A549 (cell line): ENCODE results near the gene IRF5. TPM values are rescaled to one million over a fixed set of nuclear protein-coding genes. Genes with fewer than 3 reads are reported as not detected.

Source experiments
- ATAC-seq, 2 experiments: fragments of 200-7000 bp in 1 of 2; fragments of >200 bp in 1 of 2; cut with Nextera tagmentation in 1 of 2; cut with Tn5 transposase in 1 of 2; 3 replicates each; pipeline versions ENCODE4 v1.8.0 to v1.9.1; 2018 to 2020; ENCODE audit warnings: mild to moderate bottlenecking in 1 of 2, moderate library complexity in 1 of 2
- CTCF ChIA-PET: fragments of 300-600 bp; sonication (Branson Sonifier 250); formaldehyde crosslinking; extraction: SDS; loops from one replicate; lab custom pipeline; 2021; ENCODE audit warnings: antibody characterized with exemption, inconsistent platforms; lab: Yijun Ruan, JAX
- POLR2A ChIA-PET: fragments of 350-600 bp; formaldehyde crosslinking; extraction: SDS; loops from one replicate; lab custom pipeline; 2021; ENCODE audit warnings: antibody characterized with exemption, inconsistent platforms; lab: Yijun Ruan, JAX
- DNase-seq, 2 experiments: peaks; one replicate each; pipeline versions ENCODE4 v3.0.0 to v3.0.0-alpha.2; 2011 to 2016; ENCODE audit warnings: low read depth in 1 of 2, low spot score in 1 of 2
- FAIRE-seq: peaks from 2 replicates; lab custom pipeline; 2011; peaks lifted over from hg19 to GRCh38; lab: Jason Lieb, UNC
- H3K27ac ChIP-seq, 2 experiments: fragments of >200 bp; sonication (Bioruptor Twin); formaldehyde crosslinking; 3 replicates each; pipeline ENCODE4 v1.5.1; 2016 to 2017
- H3K4me1 ChIP-seq: fragments of >200 bp; sonication (Bioruptor Twin); formaldehyde crosslinking; 3 replicates; pipeline ENCODE4 v1.6.1; 2016
- H3K4me2 ChIP-seq: fragments of >200 bp; sonication (Bioruptor Twin); formaldehyde crosslinking; 3 replicates; pipeline ENCODE4 v1.6.1; 2016
- H3K4me3 ChIP-seq: fragments of >200 bp; sonication (Bioruptor Twin); formaldehyde crosslinking; 3 replicates; pipeline ENCODE4 v1.5.1; 2016
- H3K9me3 ChIP-seq: fragments of >200 bp; sonication (Bioruptor Twin); formaldehyde crosslinking; 3 replicates; pipeline ENCODE4 v1.6.1; 2016
- ATOH8 ChIP-seq: fragments of 250-450 bp; sonication (Bioruptor Pico); IDR thresholded peaks from 2 replicates; pipeline ENCODE4 v1.5.0; 2020; ENCODE audit warnings: low read depth, mild to moderate bottlenecking, moderate library complexity
- CBX2 ChIP-seq: fragments of 200-600 bp; sonication (generic); IDR thresholded peaks from 2 replicates; pipeline ENCODE4 v1.6.1; 2016; ENCODE audit warnings: low read depth, mild to moderate bottlenecking, borderline replicate concordance
- CHD4 ChIP-seq: fragments of 200-600 bp; sonication (generic); IDR thresholded peaks from 2 replicates; pipeline ENCODE4 v1.6.1; 2016; ENCODE audit warnings: antibody characterized with exemption, mild to moderate bottlenecking, borderline replicate concordance
- E2F6 ChIP-seq: IDR thresholded peaks from 2 replicates; pipeline ENCODE4 v1.6.1; 2012; ENCODE audit warnings: low read depth, borderline replicate concordance
- FOSB ChIP-seq: fragments of 250-450 bp; sonication (Bioruptor Pico); IDR thresholded peaks from 2 replicates; pipeline ENCODE4 v1.5.0; 2020; ENCODE audit warnings: mild to moderate bottlenecking, moderate library complexity
- FOSL2 ChIP-seq, 2 experiments: fragments of 450-650 bp in 1 of 2; fragments of >200 bp in 1 of 2; sonication (Bioruptor Twin) in 1 of 2; formaldehyde crosslinking; IDR thresholded peaks; 2 replicates each; pipeline versions ENCODE4 v1.5.0 to v1.6.1; 2016 to 2020; ENCODE audit warnings: mild to moderate bottlenecking in 1 of 2, moderate library complexity in 1 of 2
- FOXS1 ChIP-seq: fragments of 250-450 bp; sonication (Bioruptor Pico); IDR thresholded peaks from 2 replicates; pipeline ENCODE4 v1.5.0; 2020; ENCODE audit warnings: mild to moderate bottlenecking, moderate library complexity
- HDAC2 ChIP-seq: fragments of 200-600 bp; sonication (generic); IDR thresholded peaks from 2 replicates; pipeline ENCODE4 v1.6.1; 2016
- HMGXB4 ChIP-seq: fragments of 250-450 bp; sonication (Bioruptor Pico); IDR thresholded peaks from 2 replicates; pipeline ENCODE4 v1.5.0; 2021; ENCODE audit warnings: mild to moderate bottlenecking, moderate library complexity, borderline replicate concordance
- HOXB13 ChIP-seq: fragments of 250-450 bp; sonication (Bioruptor Pico); IDR thresholded peaks from 2 replicates; pipeline ENCODE4 v1.5.0; 2020; ENCODE audit warnings: low read depth, mild to moderate bottlenecking, moderate library complexity
- JUN ChIP-seq, 2 experiments: fragments of >200 bp; sonication (Bioruptor Twin); formaldehyde crosslinking; IDR thresholded peaks; 2 replicates in 1 of 2; 3 replicates in 1 of 2; pipeline ENCODE4 v1.6.1; 2016 to 2017
- JUNB ChIP-seq: fragments of >200 bp; sonication (Bioruptor Twin); formaldehyde crosslinking; IDR thresholded peaks from 2 replicates; pipeline ENCODE4 v1.6.1; 2016
- MAFK ChIP-seq: fragments of 450-650 bp; IDR thresholded peaks from 2 replicates; pipeline ENCODE4 v1.6.1; 2014; ENCODE audit not compliant: partially characterized antibody
- MAX ChIP-seq: IDR thresholded peaks from 2 replicates; pipeline ENCODE4 v1.6.1; 2012
- NFE2L2 ChIP-seq: fragments of 150-350 bp; conservative IDR thresholded peaks from 2 replicates; pipeline ENCODE4 v1.6.1; 2014; ENCODE audit warnings: low read length
- PBX3 ChIP-seq: IDR thresholded peaks from 2 replicates; pipeline ENCODE4 v1.6.1; 2012
- PHF8 ChIP-seq: fragments of 200-600 bp; sonication (generic); IDR thresholded peaks from 2 replicates; pipeline ENCODE4 v1.6.1; 2016; ENCODE audit warnings: low read depth, mild to moderate bottlenecking, antibody characterized with exemption, moderate library complexity, borderline replicate concordance
- POLR2A ChIP-seq: IDR thresholded peaks from 2 replicates; pipeline ENCODE4 v1.6.1; 2012; ENCODE audit warnings: mild to moderate bottlenecking, low read length
- RCOR1 ChIP-seq: fragments of 150-350 bp; IDR thresholded peaks from 2 replicates; pipeline ENCODE4 v1.6.1; 2014; ENCODE audit warnings: antibody characterized with exemption, low read length, low read depth
- REST ChIP-seq: fragments of 200-600 bp; sonication (generic); IDR thresholded peaks from 2 replicates; pipeline ENCODE4 v1.6.1; 2016; ENCODE audit warnings: antibody characterized with exemption, mild to moderate bottlenecking, moderate library complexity
- TFCP2L1 ChIP-seq: fragments of 250-450 bp; sonication (Bioruptor Pico); IDR thresholded peaks from 2 replicates; pipeline ENCODE4 v1.5.0; 2021; ENCODE audit warnings: mild to moderate bottlenecking
- USF2 ChIP-seq: fragments of 450-650 bp; IDR thresholded peaks from 2 replicates; pipeline ENCODE4 v1.6.1; 2014; ENCODE audit warnings: antibody characterized with exemption
- ZC3H11A ChIP-seq: fragments of 450-650 bp; IDR thresholded peaks from 2 replicates; pipeline ENCODE4 v1.6.1; 2014; ENCODE audit warnings: antibody characterized with exemption, mild to moderate bottlenecking
- ZFP36 ChIP-seq: fragments of 450-650 bp; IDR thresholded peaks from 2 replicates; pipeline ENCODE4 v1.6.1; 2014; ENCODE audit warnings: borderline replicate concordance; ENCODE audit not compliant: partially characterized antibody
- ZSCAN20 ChIP-seq: fragments of 250-450 bp; sonication (Bioruptor Pico); IDR thresholded peaks from 2 replicates; pipeline ENCODE4 v1.8.0; 2022; ENCODE audit warnings: mild to moderate bottlenecking, moderate library complexity
- WGBS: methylation state at CpG from one replicate; pipeline ENCODE4 v1.1.6; 2017; ENCODE audit errors: missing lambda C conversion rate; 5-methylcytosine and 5-hydroxymethylcytosine counted together
- polyA plus RNA-seq, 4 experiments: library from polyadenylated mRNA; depleted of rRNA in 3 of 4; stranded (reverse); fragments of >200 nt; fragmentation: RNase III in 1 of 4; extraction: RNeasy Plus Mini Kit Qiagen cat#74134 plus additional on column Dnase treatment in 1 of 4; gene quantifications; 2 replicates in 3 of 4; 3 replicates in 1 of 4; pipeline ENCODE4 v1.2.3, GENCODE V29; 2011 to 2017

The IRF5 gene
- polyA plus RNA-seq, 2 of the 4 experiments (the other 2 are of a cell fraction): 5.5 to 8.7 TPM

- DNase-seq: no peak
- 43% methylated on average over 4 of the region's 5 CpGs for WGBS
- Histone ChIP-seq H3K4me2 (no peak overlapping the region), H3K4me3 (no peak overlapping the region), H3K4me1 (peaks cover 16% of the 10 kb centered on the region; the same call in 1 of the 3 replicates), H3K27ac (no peak overlapping the region), H3K9me3 (no peaks in the 10 kb centered on the region)
- no peak for FAIRE-seq
- ChIA-PET CTCF (interaction anchor here (1.0 to 1.5 kb wide), 3 partner anchors 182 to 305 kb away, joined by 3 read pairs; no protein-coding TSS in a partner anchor), POLR2A (no interaction called here)
- TF ChIP-seq CHD4: no peak
- no peak for TF ChIP-seq PHF8
- no peak for TF ChIP-seq ZSCAN20 (CRISPR knock-in tag)
- no peak for TF ChIP-seq REST
- TF ChIP-seq USF2: no peak
- TF ChIP-seq HDAC2: no peak
- TF ChIP-seq ZFP36: no peak
- TF ChIP-seq CBX2: no peak
- no peak for TF ChIP-seq PBX3
- TF ChIP-seq POLR2A: no peak
- no peak for TF ChIP-seq TFCP2L1
- TF ChIP-seq FOSB (CRISPR knock-in tag): no peak
- TF ChIP-seq MAFK: no peak
- TF ChIP-seq NFE2L2: no peak
- TF ChIP-seq ATOH8 (CRISPR knock-in tag): no peak
- TF ChIP-seq FOXS1 (CRISPR knock-in tag): no peak
- no peak for TF ChIP-seq HOXB13 (CRISPR knock-in tag)
- TF ChIP-seq JUN (IDR thresholded peaks at IDR 0.05): no peak
- ATAC-seq: no peak
Measured at GRCh38 chr7:128906001-128906765, 31.5 kb upstream of the IRF5 start.

- ChIA-PET POLR2A (no interaction called here), CTCF (interaction anchor here (1.0 to 1.5 kb wide), 3 partner anchors 181 to 304 kb away, joined by 3 read pairs; no protein-coding TSS in a partner anchor)
- Histone ChIP-seq H3K27ac (no peak overlapping the region), H3K4me2 (no peak overlapping the region), H3K4me3 (no peak overlapping the region), H3K9me3 (no peaks in the 10 kb centered on the region), H3K4me1 (peaks cover 16% of the 10 kb centered on the region; the same call in 1 of the 3 replicates)
- DNase-seq: no peak
- no peak for ATAC-seq
- WGBS: 36% methylated on average over 13 of the region's 19 CpGs
- FAIRE-seq: no peak
- TF ChIP-seq E2F6 (no peak), JUNB (no peak), ATOH8 (CRISPR knock-in tag) (no peak), ZSCAN20 (CRISPR knock-in tag) (no peak), TFCP2L1 (no peak), ZC3H11A (no peak), RCOR1 (no peak), MAX (no peak), FOSL2 (IDR thresholded peaks at IDR 0.05) (no peak), FOSL2 (CRISPR knock-in tag; IDR thresholded peaks at IDR 0.05) (no peak), HMGXB4 (CRISPR knock-in tag) (no peak)
Measured at GRCh38 chr7:128906766-128907559, 30.8 kb upstream of the IRF5 start.
